Common myeloid progenitor, CD34-positive (primary cell): ENCODE data around the gene SPA17.
A peak's percentile ranks its signal among the peaks of the same experiment; 100 is the strongest.

Experiments
- CTCF ChIA-PET: fragments of 350-600 bp; sonication (Branson Sonifier 250); formaldehyde crosslinking; loops from one replicate; lab custom pipeline; 2021; ENCODE audit warnings: antibody characterized with exemption; lab: Charles Lee
- POLR2A ChIA-PET: fragments of 350-600 bp; sonication (Branson Sonifier 250); formaldehyde crosslinking; loops from one replicate; lab custom pipeline; 2021; ENCODE audit warnings: antibody characterized with exemption; lab: Charles Lee
- DNase-seq, 3 donors: peaks; one replicate each; pipeline versions ENCODE4 v3.0.0 to v3.0.0-alpha.2; 2013
- H3K27ac ChIP-seq, 2 experiments: 1 replicate in 1 of 2; 2 replicates in 1 of 2; pipeline ENCODE4 v1.7.0; 2013; ENCODE audit warnings: inconsistent platforms in 2 of 2, low read length in 2 of 2, mild to moderate bottlenecking in 2 of 2, low read depth in 1 of 2, moderate library complexity in 1 of 2; ENCODE audit not compliant: severe bottlenecking in 2 of 2, insufficient read depth in 1 of 2, poor library complexity in 1 of 2
- H3K27me3 ChIP-seq, 5 experiments: replicated peaks in 2 of 5; 1 replicate in 3 of 5; 2 replicates in 2 of 5; pipeline versions ENCODE4 v1.6.1 to v1.7.0; 2013; ENCODE audit warnings: low read length in 4 of 5, mild to moderate bottlenecking in 2 of 5, moderate library complexity in 2 of 5, inconsistent platforms in 1 of 5; ENCODE audit not compliant: insufficient read depth in 5 of 5, control insufficient read depth in 4 of 5
- H3K36me3 ChIP-seq, 4 experiments: 1 replicate in 2 of 4; 2 replicates in 2 of 4; pipeline versions ENCODE4 v1.6.1 to v1.7.0; 2013; ENCODE audit warnings: low read length in 3 of 4, control low read depth in 1 of 4, mild to moderate bottlenecking in 1 of 4; ENCODE audit not compliant: control insufficient read depth in 4 of 4, insufficient read depth in 4 of 4
- H3K4me1 ChIP-seq, 4 experiments: 1 replicate in 3 of 4; 2 replicates in 1 of 4; pipeline versions ENCODE4 v1.6.1 to v1.7.1; 2013; ENCODE audit warnings: low read length in 3 of 4, mild to moderate bottlenecking in 3 of 4, control low read depth in 1 of 4, inconsistent platforms in 1 of 4, moderate library complexity in 1 of 4; ENCODE audit not compliant: control insufficient read depth in 4 of 4, insufficient read depth in 4 of 4; ENCODE audit errors: control extremely low read depth in 1 of 4
- H3K4me3 ChIP-seq, 7 experiments: 1 replicate in 4 of 7; 2 replicates in 3 of 7; pipeline versions ENCODE4 v1.5.1 to v1.7.0; 2013; ENCODE audit warnings: mild to moderate bottlenecking in 7 of 7, low read length in 6 of 7, moderate library complexity in 6 of 7, inconsistent platforms in 2 of 7, low read depth in 2 of 7, control low read depth in 1 of 7; ENCODE audit not compliant: insufficient read depth in 4 of 7, control insufficient read depth in 1 of 7; ENCODE audit errors: extremely low read depth in 1 of 7
- H3K9me3 ChIP-seq, 5 experiments: 1 replicate in 4 of 5; 2 replicates in 1 of 5; pipeline versions ENCODE4 v1.6.1 to v1.7.1; 2013; ENCODE audit warnings: low read length in 4 of 5, mild to moderate bottlenecking in 2 of 5, inconsistent platforms in 1 of 5, low read depth in 1 of 5, moderate library complexity in 1 of 5; ENCODE audit not compliant: control insufficient read depth in 4 of 5, insufficient read depth in 2 of 5; ENCODE audit errors: control extremely low read depth in 1 of 5
- WGBS: methylation state at CpG from one replicate; pipeline ENCODE4 v1.1.5; 2013; ENCODE audit not compliant: insufficient coverage; 5-methylcytosine and 5-hydroxymethylcytosine counted together

Gene SPA17

GRCh38 chr11:124638500-124638899 is 35.2 kb upstream of the SPA17 start:
- ChIA-PET CTCF (interaction anchor here (1.5 to 1.9 kb wide), 2 partner anchors 9 to 12 kb away, joined by 3 to 5 read pairs; no protein-coding TSS in a partner anchor), POLR2A (interaction anchor here (0.8 kb wide), 1 partner anchor 9 kb away, joined by 3 read pairs; no protein-coding TSS in a partner anchor)
- DNase-seq, result no peak
- peaks cover 0 to 13% (median 5%) of the 10 kb centered on the region in 4 experiments for H3K4me1 ChIP-seq
- H3K9me3 ChIP-seq, result no peaks in the 10 kb centered on the region
- H3K27me3 ChIP-seq, result no peaks in the 10 kb centered on the region
- H3K27ac ChIP-seq, result no peak overlapping the region
- no CpG with 5 or more reads among the region's 3 CpGs for WGBS
- H3K36me3 ChIP-seq, result peaks cover 4 to 61% (median 35%) of the 10 kb centered on the region in 4 experiments
- no peak overlapping the region for H3K4me3 ChIP-seq

GRCh38 chr11:124639186-124639585 is 34.5 kb upstream of the SPA17 start:
- 100% methylated on average over 1 of the region's 1 CpG for WGBS
- POLR2A ChIA-PET, result interaction anchor here (0.8 kb wide), 1 partner anchor 9 kb away, joined by 3 read pairs; no protein-coding TSS in a partner anchor
- DNase-seq, result no peak
- Histone ChIP-seq H3K4me3 (no peak overlapping the region), H3K27me3 (no peaks in the 10 kb centered on the region), H3K4me1 (peaks cover 0 to 20% (median 8%) of the 10 kb centered on the region in 4 experiments), H3K36me3 (peaks cover 4 to 55% (median 32%) of the 10 kb centered on the region in 4 experiments), H3K27ac (no peak overlapping the region), H3K9me3 (no peaks in the 10 kb centered on the region)
- CTCF ChIA-PET, result interaction anchor here (1.5 to 6.9 kb wide), 3 partner anchors 7 to 11 kb away, joined by 3 to 64 read pairs (median 5); no protein-coding TSS in a partner anchor

GRCh38 chr11:124640666-124641065 is 33.0 kb upstream of the SPA17 start:
- no peak overlapping the region for H3K4me3 ChIP-seq

GRCh38 chr11:124642628-124643027 is 31.1 kb upstream of the SPA17 start:
- DNase-seq, result no peak

More at GRCh38 chr11:124640666-124641065, 33.0 kb upstream of the SPA17 start:
- CTCF ChIA-PET, result interaction anchor here (1.0 to 6.9 kb wide), 12 partner anchors 9 to 226 kb away, joined by 3 to 64 read pairs (median 3); partner anchors contain the start of gene MSANTD2
- Histone ChIP-seq H3K9me3 (no peaks in the 10 kb centered on the region), H3K27me3 (no peaks in the 10 kb centered on the region), H3K4me1 (peaks cover 0 to 29% (median 13%) of the 10 kb centered on the region in 4 experiments), H3K27ac (no peak overlapping the region), H3K36me3 (peaks cover 2 to 42% (median 27%) of the 10 kb centered on the region in 4 experiments)
- WGBS, result 100% methylated on average over 1 of the region's 5 CpGs
- POLR2A ChIA-PET, result no interaction called here
- no peak for DNase-seq

GRCh38 chr11:124643042-124643604 is 30.6 kb upstream of the SPA17 start:
- peaks cover 7 to 27% (median 15%) of the 10 kb centered on the region in 4 experiments for H3K36me3 ChIP-seq
- ChIA-PET POLR2A (interaction anchor here (0.7 to 0.9 kb wide), 2 partner anchors 20 to 146 kb away, joined by 3 read pairs; partner anchors contain the start of gene TBRG1), CTCF (interaction anchor here (0.7 to 6.9 kb wide), 22 partner anchors 11 to 227 kb away, joined by 3 to 64 read pairs (median 5); partner anchors contain the start of genes MSANTD2 and ROBO3)
- peak overlapping the region in 1 of 2 experiments; percentile 65 for H3K27ac ChIP-seq
- H3K9me3 ChIP-seq, result no peaks in the 10 kb centered on the region
- 73% methylated on average over 4 of the region's 10 CpGs for WGBS
- H3K4me1 ChIP-seq, result peaks cover 0 to 29% (median 13%) of the 10 kb centered on the region in 4 experiments
- no peak for DNase-seq
- peak overlapping the region in 3 of 7 experiments; percentile 16 to 35 (median 27) for H3K4me3 ChIP-seq
- no peaks in the 10 kb centered on the region for H3K27me3 ChIP-seq

More at GRCh38 chr11:124642628-124643027, 31.1 kb upstream of the SPA17 start:
- ChIA-PET CTCF (interaction anchor here (0.7 to 6.9 kb wide), 12 partner anchors 11 to 223 kb away, joined by 3 to 64 read pairs (median 6); partner anchors contain the start of gene MSANTD2), POLR2A (no interaction called here)
- no peaks in the 10 kb centered on the region for H3K27me3 ChIP-seq
- H3K27ac ChIP-seq, result no peak overlapping the region
- H3K36me3 ChIP-seq, result peaks cover 7 to 29% (median 15%) of the 10 kb centered on the region in 4 experiments
- peaks cover 0 to 29% (median 13%) of the 10 kb centered on the region in 4 experiments for H3K4me1 ChIP-seq
- H3K9me3 ChIP-seq, result no peaks in the 10 kb centered on the region
- no peak overlapping the region for H3K4me3 ChIP-seq
- WGBS, result 100% methylated on average over 1 of the region's 3 CpGs

GRCh38 chr11:124643605-124644425 is 29.9 kb upstream of the SPA17 start:
- POLR2A ChIA-PET, result interaction anchor here (0.6 to 0.9 kb wide), 3 partner anchors 13 to 145 kb away, joined by 3 read pairs; partner anchors contain the start of gene TBRG1
- Histone ChIP-seq H3K27ac (peak overlapping the region in 1 of 2 experiments; percentile 65), H3K4me3 (peak overlapping the region in 3 of 7 experiments; percentile 16 to 35 (median 27)), H3K9me3 (no peaks in the 10 kb centered on the region), H3K36me3 (peaks cover 8 to 20% (median 11%) of the 10 kb centered on the region in 4 experiments), H3K27me3 (no peaks in the 10 kb centered on the region), H3K4me1 (peaks cover 0 to 29% (median 13%) of the 10 kb centered on the region in 4 experiments)
- CTCF ChIA-PET, result interaction anchor here (0.8 to 6.9 kb wide), 27 partner anchors 12 to 226 kb away, joined by 3 to 64 read pairs (median 4); partner anchors contain the start of genes MSANTD2, ROBO3, SIAE and SPA17
- peak; percentile 25 to 64 (median 51) for DNase-seq
- no CpG with 5 or more reads among the region's 3 CpGs for WGBS
